Fibroblast of pulmonary artery (primary cell): ENCODE results near the gene OLA1.

Experiments
- DNase-seq: peaks from one replicate; pipeline ENCODE4 v3.0.0-alpha.2; 2010; ENCODE audit warnings: low read depth
- H3K4me3 ChIP-seq: replicated peaks from 2 replicates; pipeline ENCODE4 v1.5.1; 2011; ENCODE audit warnings: low read depth, mild to moderate bottlenecking, control low read depth, low read length, moderate library complexity
- CTCF ChIP-seq: IDR thresholded peaks from 2 replicates; pipeline ENCODE4 v1.5.1; 2011; ENCODE audit warnings: mild to moderate bottlenecking, control low read depth, low read length, inconsistent platforms; ENCODE audit errors: missing control alignments

OLA1 gene

GRCh38 chr2:174054926-174055325 lies 193.4 kb downstream of the OLA1 start:
- no peak for DNase-seq
- no peak overlapping the region for H3K4me3 ChIP-seq

GRCh38 chr2:174053355-174054151 lies 194.8 kb downstream of the OLA1 start:
- H3K4me3 ChIP-seq: no peak overlapping the region
- TF ChIP-seq CTCF: no peak
- DNase-seq: no peak

More at GRCh38 chr2:174054926-174055325, 193.4 kb downstream of the OLA1 start:
- no peak for TF ChIP-seq CTCF

GRCh38 chr2:174052584-174052976 lies 195.8 kb downstream of the OLA1 start:
- no peak for DNase-seq
- no peak for TF ChIP-seq CTCF
- no peak overlapping the region for H3K4me3 ChIP-seq

GRCh38 chr2:174051741-174052583 lies 196.4 kb downstream of the OLA1 start:
- no peak overlapping the region for H3K4me3 ChIP-seq
- TF ChIP-seq CTCF: no peak
- peak; percentile 69 for DNase-seq

- TF ChIP-seq CTCF: no peak
- DNase-seq: no peak
- no peak overlapping the region for H3K4me3 ChIP-seq
These were observed 197.3 kb downstream of the OLA1 start for GRCh38 chr2:174051068-174051467.

GRCh38 chr2:174049895-174050294 lies 198.4 kb downstream of the OLA1 start:
- no peak for TF ChIP-seq CTCF
- DNase-seq: no peak
- no peak overlapping the region for H3K4me3 ChIP-seq
